GM18907 (cell line): ENCODE data around the gene PCBP3.

Experiments used
- ATAC-seq: cut with Tn5 transposase; IDR thresholded peaks from one replicate; pipeline ENCODE4 v1.9.1; 2021; ENCODE audit warnings: mild to moderate bottlenecking, moderate library complexity; ENCODE audit not compliant: unreplicated experiment

The PCBP3 gene

GRCh38 chr21:45747802-45748445 is 104.4 kb downstream of the PCBP3 start:
- ATAC-seq: no peak

- ATAC-seq: no peak
Observed at GRCh38 chr21:45748593-45748992, 105.1 kb downstream of the PCBP3 start.

- no peak for ATAC-seq
Observed at GRCh38 chr21:45749974-45750373, 106.4 kb downstream of the PCBP3 start.

DNA sequence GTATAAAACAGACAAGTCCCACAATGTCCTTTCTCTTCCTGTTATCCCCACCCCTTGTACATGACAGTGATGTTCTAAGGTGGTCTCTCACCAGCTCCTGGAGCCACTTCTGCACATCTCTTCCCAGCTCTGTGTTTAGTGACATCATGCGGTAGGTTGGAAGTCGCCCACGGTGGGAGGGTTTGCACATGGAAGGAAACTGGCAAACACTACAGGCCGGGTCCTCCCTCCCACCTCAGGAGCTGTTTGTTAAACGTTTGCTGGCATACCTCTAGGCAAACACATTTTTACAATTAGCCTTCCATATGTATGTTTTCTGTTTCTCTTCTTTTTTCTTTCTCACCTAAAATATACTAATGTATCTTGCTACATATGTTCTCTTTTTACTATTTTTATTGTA is 107.4 kb downstream of the PCBP3 start:
- no peak for ATAC-seq

GRCh38 chr21:45753445-45753844 is 109.9 kb downstream of the PCBP3 start:
- no peak for ATAC-seq

DNA sequence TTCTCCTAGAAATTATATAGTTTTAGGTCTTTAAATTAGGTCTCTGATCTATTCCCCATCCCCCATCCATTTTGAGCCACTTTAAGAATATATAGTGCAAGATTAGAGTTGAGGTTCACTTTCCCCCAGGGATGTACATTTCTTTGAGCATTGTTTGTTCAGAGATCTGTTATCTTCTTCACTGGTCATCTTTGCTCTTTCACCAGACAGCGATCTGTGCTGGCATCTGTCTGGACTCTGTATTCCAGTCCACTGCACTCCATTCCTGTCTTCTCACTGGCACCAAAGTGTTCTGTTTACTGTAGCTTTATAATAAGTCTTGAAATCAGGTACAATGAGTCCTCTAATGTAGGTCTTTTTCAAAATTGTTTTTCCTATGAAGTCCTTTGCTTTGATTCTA is 112.5 kb downstream of the PCBP3 start:
- no peak for ATAC-seq

GRCh38 chr21:45756669-45757068 is 113.1 kb downstream of the PCBP3 start:
- ATAC-seq: no peak

- ATAC-seq: no peak
Observed at GRCh38 chr21:45761704-45762103, 118.2 kb downstream of the PCBP3 start.

GRCh38 chr21:45763074-45763473 is 119.5 kb downstream of the PCBP3 start:
- ATAC-seq: no peak

- no peak for ATAC-seq
Observed at GRCh38 chr21:45763506-45763905, 120.0 kb downstream of the PCBP3 start.

- no peak for ATAC-seq
Observed at GRCh38 chr21:45764792-45765191, 121.3 kb downstream of the PCBP3 start.

DNA sequence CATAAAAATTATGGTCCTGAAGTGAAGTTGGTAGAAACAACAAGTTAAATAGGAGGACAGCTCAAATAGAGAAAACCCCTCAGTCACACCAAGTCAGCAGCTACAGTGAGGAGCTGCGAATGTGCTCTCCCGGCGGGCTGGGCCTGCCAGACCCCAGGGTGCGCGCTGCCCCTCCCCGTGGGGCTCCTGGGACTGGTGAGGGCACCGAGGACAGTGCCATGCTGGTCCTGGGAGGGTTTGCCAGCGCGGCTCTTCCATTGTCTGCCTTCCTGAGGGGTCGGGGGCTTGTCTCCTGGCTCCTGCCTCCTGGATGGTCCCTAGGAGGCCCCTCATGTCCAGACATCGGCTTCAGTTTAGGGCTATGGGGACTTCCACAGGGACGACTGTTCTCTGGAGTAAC is 121.8 kb downstream of the PCBP3 start:
- ATAC-seq: no peak

DNA sequence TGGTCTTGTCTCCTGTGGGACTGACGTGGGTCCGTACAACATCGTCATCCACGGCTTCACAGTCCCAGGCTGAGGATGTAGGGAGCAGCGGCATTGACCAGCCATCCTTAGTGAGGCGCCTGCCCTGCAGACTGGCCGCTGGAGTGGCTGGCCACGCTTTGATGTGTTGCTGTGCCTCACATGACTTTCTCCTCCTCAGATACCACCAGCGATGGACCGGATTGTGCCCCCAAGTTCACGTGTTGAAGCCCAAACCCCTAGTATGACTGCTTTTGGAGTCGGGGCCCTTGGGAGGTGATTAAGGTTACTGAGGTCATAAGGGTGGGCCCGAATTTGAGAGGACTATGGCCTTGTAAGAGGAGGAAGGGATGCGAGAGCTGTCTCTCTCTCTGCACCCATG is 122.5 kb downstream of the PCBP3 start:
- ATAC-seq: no peak

- no peak for ATAC-seq
Observed at GRCh38 chr21:45766501-45766900, 123.0 kb downstream of the PCBP3 start.

GRCh38 chr21:45767071-45768006 is 123.8 kb downstream of the PCBP3 start:
- no peak for ATAC-seq

DNA sequence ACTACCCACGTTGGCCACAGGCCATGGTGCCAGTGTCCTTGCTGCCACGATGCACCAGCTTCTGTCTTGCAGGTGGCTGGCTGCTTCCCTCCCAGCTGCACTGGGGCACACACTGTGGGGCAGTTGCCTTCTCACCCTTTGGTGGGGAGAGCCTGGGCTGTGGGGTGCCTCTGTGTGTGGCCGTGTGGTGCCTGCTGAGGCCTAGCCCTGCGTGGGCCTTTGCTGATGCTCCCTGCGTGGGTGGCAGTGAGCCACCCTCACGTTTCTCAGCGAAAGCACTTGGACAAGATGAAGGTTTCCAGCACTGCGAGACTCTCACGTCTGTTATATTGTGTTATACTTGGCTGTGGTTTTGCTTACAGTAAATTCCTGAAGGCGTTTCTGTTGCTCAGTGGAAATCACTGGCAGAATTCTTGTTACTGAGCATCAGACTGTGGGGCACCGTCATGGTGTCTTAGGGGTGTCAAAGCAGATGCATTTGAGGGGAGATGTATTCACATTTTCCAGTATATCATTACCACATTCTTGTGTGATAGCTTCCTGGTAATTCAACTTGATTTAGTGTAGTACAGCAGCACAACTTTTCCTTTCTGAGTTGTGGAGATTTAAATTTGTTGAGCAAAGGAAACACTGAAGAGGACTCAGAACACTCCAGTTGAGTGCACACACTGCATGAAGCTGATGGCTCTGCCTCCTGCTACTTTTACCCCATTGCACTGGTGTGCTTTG is 124.7 kb downstream of the PCBP3 start:
- ATAC-seq: no peak

GRCh38 chr21:45768740-45769048 is 125.2 kb downstream of the PCBP3 start:
- ATAC-seq: no peak

DNA sequence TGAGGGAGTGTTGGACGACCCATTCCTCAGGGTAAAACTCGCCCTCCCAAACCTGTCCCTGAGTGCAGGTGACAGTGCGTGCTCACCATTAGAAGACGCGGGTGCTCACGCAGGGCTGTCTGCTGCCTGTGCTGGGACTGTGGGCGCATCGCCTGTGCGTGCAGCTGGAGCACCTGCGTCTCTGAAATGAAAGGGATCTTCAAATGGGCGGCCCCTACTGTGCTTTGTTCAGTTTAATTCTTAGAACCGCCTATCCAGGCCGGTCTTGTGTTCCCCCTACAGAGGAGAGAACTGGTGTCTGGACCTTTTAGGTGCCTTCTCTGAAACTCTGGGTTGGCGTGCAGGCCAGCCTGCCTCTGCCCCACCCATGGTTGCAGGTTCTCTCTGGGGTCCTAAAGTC is 125.8 kb downstream of the PCBP3 start:
- ATAC-seq: no peak

- no peak for ATAC-seq
Observed at GRCh38 chr21:45769896-45770295, 126.4 kb downstream of the PCBP3 start.

- no peak for ATAC-seq
Observed at GRCh38 chr21:45772180-45772579, 128.7 kb downstream of the PCBP3 start.

GRCh38 chr21:45774291-45774690 is 130.8 kb downstream of the PCBP3 start:
- ATAC-seq: no peak

DNA sequence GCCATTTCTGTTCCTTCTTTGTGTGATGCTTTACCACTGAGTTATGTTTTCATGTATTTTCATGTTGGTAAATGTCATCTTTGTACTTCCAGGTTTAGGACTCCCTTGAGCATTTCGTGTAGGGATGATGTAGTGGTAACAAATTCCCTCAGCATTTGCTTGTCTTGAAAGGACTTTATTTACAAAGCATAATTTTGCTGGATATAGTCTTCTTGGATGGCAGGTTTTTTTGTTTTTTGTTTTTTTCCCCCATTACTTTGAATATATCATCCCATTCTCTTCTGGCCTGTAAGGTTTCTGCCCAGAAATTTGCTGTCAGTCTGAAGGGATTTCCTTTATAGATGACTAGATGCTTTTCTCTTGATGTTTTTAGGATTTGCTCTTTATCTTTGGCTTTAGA is 133.4 kb downstream of the PCBP3 start:
- ATAC-seq: no peak
